Neural progenitor cell (in vitro differentiated cells): Measurements from ENCODE around the gene IRAK1. TPM values are rescaled to one million over a fixed set of nuclear protein-coding genes. Genes with fewer than 3 reads are reported as not detected.
A peak's percentile ranks its signal among the peaks of the same experiment; 100 is the strongest.

Experiments used
- DNase-seq: peaks from one replicate; pipeline ENCODE4 v3.0.0-alpha.2; 2016; ENCODE audit warnings: low spot score
- H2AFZ ChIP-seq: fragments of 200-600 bp; sonication (generic); replicated peaks from 2 replicates; pipeline ENCODE4 v1.6.1; 2016; ENCODE audit warnings: antibody characterized with exemption
- H3F3A ChIP-seq: fragments of 200-600 bp; sonication (generic); 2 replicates; pipeline ENCODE4 v1.6.1; 2016; ENCODE audit warnings: antibody characterized with exemption, low read depth
- H3K27ac ChIP-seq: fragments of 200-600 bp; sonication (generic); 2 replicates; pipeline ENCODE4 v1.5.1; 2016; ENCODE audit warnings: mild to moderate bottlenecking
- H3K27me3 ChIP-seq: fragments of 200-600 bp; sonication (generic); 2 replicates; pipeline ENCODE4 v1.6.1; 2016; ENCODE audit warnings: mild to moderate bottlenecking, moderate library complexity
- H3K36me3 ChIP-seq: fragments of 200-600 bp; sonication (generic); 2 replicates; pipeline ENCODE4 v1.5.1; 2016
- H3K4me1 ChIP-seq: fragments of 200-600 bp; sonication (generic); 2 replicates; pipeline ENCODE4 v1.6.1; 2016; ENCODE audit warnings: mixed run types
- H3K4me2 ChIP-seq: fragments of 200-600 bp; sonication (generic); 2 replicates; pipeline ENCODE4 v1.6.1; 2016
- H3K4me3 ChIP-seq: fragments of 200-600 bp; sonication (generic); 2 replicates; pipeline ENCODE4 v1.5.1; 2016
- H3K79me2 ChIP-seq: fragments of 200-600 bp; sonication (generic); 2 replicates; pipeline ENCODE4 v1.6.1; 2016; ENCODE audit warnings: low read depth
- H3K9ac ChIP-seq: fragments of 200-600 bp; sonication (generic); 2 replicates; pipeline ENCODE4 v1.6.1; 2016
- H3K9me3 ChIP-seq: fragments of 200-600 bp; sonication (generic); 2 replicates; pipeline ENCODE4 v1.5.1; 2016; ENCODE audit warnings: low read depth
- H4K20me1 ChIP-seq: fragments of 200-600 bp; sonication (generic); 2 replicates; pipeline ENCODE4 v1.6.1; 2016; ENCODE audit warnings: low read depth
- H3K27ac Mint-ChIP-seq: 3 replicates; pipeline ENCODE4 v1.8.0; 2021; ENCODE audit warnings: mixed read lengths
- H3K27me3 Mint-ChIP-seq: 2 replicates; pipeline ENCODE4 v1.8.0; 2022; ENCODE audit warnings: low read depth, mild to moderate bottlenecking, inconsistent platforms, moderate library complexity, mixed read lengths; ENCODE audit not compliant: insufficient read depth
- H3K36me3 Mint-ChIP-seq: 3 replicates; pipeline ENCODE4 v1.8.0; 2021; ENCODE audit warnings: mixed read lengths
- H3K4me1 Mint-ChIP-seq: 3 replicates; pipeline ENCODE4 v1.8.0; 2021; ENCODE audit warnings: mixed read lengths
- H3K4me3 Mint-ChIP-seq: 3 replicates; pipeline ENCODE4 v1.8.0; 2021; ENCODE audit warnings: mild to moderate bottlenecking, moderate library complexity, mixed read lengths
- H3K9me3 Mint-ChIP-seq: 3 replicates; pipeline ENCODE4 v1.8.0; 2020; ENCODE audit warnings: mixed read lengths
- CTCF ChIP-seq: fragments of 200-600 bp; sonication (generic); IDR thresholded peaks from 2 replicates; pipeline ENCODE4 v1.5.1; 2017; ENCODE audit warnings: antibody characterized with exemption, mild to moderate bottlenecking
- EZH2 ChIP-seq: fragments of 200-600 bp; sonication (generic); IDR thresholded peaks from 2 replicates; pipeline ENCODE4 v1.6.1; 2017; ENCODE audit warnings: antibody characterized with exemption, mild to moderate bottlenecking, moderate library complexity
- EZH2phosphoT487 ChIP-seq: fragments of 200-600 bp; sonication (generic); IDR thresholded peaks from 2 replicates; pipeline ENCODE4 v1.6.1; 2017; ENCODE audit warnings: antibody characterized with exemption
- total RNA-seq: library from RNA; depleted of rRNA; stranded (reverse); fragments of >200 nt; gene quantifications from 2 replicates; pipeline ENCODE4 v1.2.3, GENCODE V29; 2015; ENCODE audit warnings: low replicate concordance

IRAK1 gene
- total RNA-seq, 1 donor from 2014 or later: 6.8 TPM

- H3K9me3 Mint-ChIP-seq: peaks cover 10% of the 10 kb centered on the region
These were observed 29.6 kb downstream of the IRAK1 start for GRCh38 chrX:153989973-153990655.

GRCh38 chrX:153988493-153988892, 31.2 kb downstream of the IRAK1 start:
- peaks cover 8% of the 10 kb centered on the region for H3K9me3 Mint-ChIP-seq
- TF ChIP-seq EZH2 (no peak), EZH2phosphoT487 (no peak), CTCF (no peak)
- Histone ChIP-seq H3F3A (no peaks in the 10 kb centered on the region), H4K20me1 (no peaks in the 10 kb centered on the region), H3K9ac (no peak overlapping the region), H3K9me3 (peaks cover 5% of the 10 kb centered on the region), H3K27me3 (no peaks in the 10 kb centered on the region), H3K27ac (no peak overlapping the region), H3K79me2 (no peaks in the 10 kb centered on the region), H3K4me1 (no peaks in the 10 kb centered on the region), H3K4me2 (no peak overlapping the region), H2AFZ (no peak overlapping the region), H3K36me3 (no peaks in the 10 kb centered on the region), H3K4me3 (no peak overlapping the region)
- H3K36me3 Mint-ChIP-seq: no peaks in the 10 kb centered on the region
- H3K4me1 Mint-ChIP-seq: peaks cover 11% of the 10 kb centered on the region
- peaks cover 3% of the 10 kb centered on the region for H3K27me3 Mint-ChIP-seq
- no peak overlapping the region for H3K4me3 Mint-ChIP-seq
- no peak for DNase-seq
- no peak overlapping the region for H3K27ac Mint-ChIP-seq

More at GRCh38 chrX:153989973-153990655, 29.6 kb downstream of the IRAK1 start:
- Histone ChIP-seq H2AFZ (no peak overlapping the region), H3K36me3 (no peaks in the 10 kb centered on the region), H3K4me1 (no peaks in the 10 kb centered on the region), H3K9me3 (peaks cover 5% of the 10 kb centered on the region), H3F3A (no peaks in the 10 kb centered on the region), H3K27ac (no peak overlapping the region), H3K9ac (no peak overlapping the region), H3K4me2 (no peak overlapping the region), H3K27me3 (no peaks in the 10 kb centered on the region), H3K4me3 (no peak overlapping the region), H3K79me2 (no peaks in the 10 kb centered on the region), H4K20me1 (no peaks in the 10 kb centered on the region)
- TF ChIP-seq EZH2: no peak
- no peak for TF ChIP-seq CTCF
- Mint-ChIP-seq H3K27ac (no peak overlapping the region), H3K4me1 (peaks cover 6% of the 10 kb centered on the region), H3K36me3 (no peaks in the 10 kb centered on the region), H3K4me3 (no peak overlapping the region), H3K27me3 (peaks cover 3% of the 10 kb centered on the region)
- no peak for DNase-seq

- H3K79me2 ChIP-seq: no peaks in the 10 kb centered on the region
- Mint-ChIP-seq H3K36me3 (peaks cover 6% of the 10 kb centered on the region), H3K4me3 (no peak overlapping the region), H3K27me3 (peaks cover 5% of the 10 kb centered on the region), H3K27ac (peak overlapping the region; percentile 72), H3K9me3 (no peaks in the 10 kb centered on the region), H3K4me1 (peaks cover 22% of the 10 kb centered on the region)
- no peaks in the 10 kb centered on the region for H3K27me3 ChIP-seq
- no peaks in the 10 kb centered on the region for H4K20me1 ChIP-seq
- H3K27ac ChIP-seq: no peak overlapping the region
- H3K4me1 ChIP-seq: no peaks in the 10 kb centered on the region
- H3K4me3 ChIP-seq: no peak overlapping the region
- no peak overlapping the region for H3K4me2 ChIP-seq
- no peak for TF ChIP-seq EZH2phosphoT487
- no peak for TF ChIP-seq CTCF
- no peak for TF ChIP-seq EZH2
- H3F3A ChIP-seq: no peaks in the 10 kb centered on the region
- H2AFZ ChIP-seq: no peak overlapping the region
- H3K36me3 ChIP-seq: no peaks in the 10 kb centered on the region
- H3K9me3 ChIP-seq: no peaks in the 10 kb centered on the region
- no peak for DNase-seq
- no peak overlapping the region for H3K9ac ChIP-seq
These were observed 35.1 kb downstream of the IRAK1 start for GRCh38 chrX:153984351-153985178.
